Measurements from ENCODE around the gene GEMIN2.

GEMIN2 gene

DNA sequence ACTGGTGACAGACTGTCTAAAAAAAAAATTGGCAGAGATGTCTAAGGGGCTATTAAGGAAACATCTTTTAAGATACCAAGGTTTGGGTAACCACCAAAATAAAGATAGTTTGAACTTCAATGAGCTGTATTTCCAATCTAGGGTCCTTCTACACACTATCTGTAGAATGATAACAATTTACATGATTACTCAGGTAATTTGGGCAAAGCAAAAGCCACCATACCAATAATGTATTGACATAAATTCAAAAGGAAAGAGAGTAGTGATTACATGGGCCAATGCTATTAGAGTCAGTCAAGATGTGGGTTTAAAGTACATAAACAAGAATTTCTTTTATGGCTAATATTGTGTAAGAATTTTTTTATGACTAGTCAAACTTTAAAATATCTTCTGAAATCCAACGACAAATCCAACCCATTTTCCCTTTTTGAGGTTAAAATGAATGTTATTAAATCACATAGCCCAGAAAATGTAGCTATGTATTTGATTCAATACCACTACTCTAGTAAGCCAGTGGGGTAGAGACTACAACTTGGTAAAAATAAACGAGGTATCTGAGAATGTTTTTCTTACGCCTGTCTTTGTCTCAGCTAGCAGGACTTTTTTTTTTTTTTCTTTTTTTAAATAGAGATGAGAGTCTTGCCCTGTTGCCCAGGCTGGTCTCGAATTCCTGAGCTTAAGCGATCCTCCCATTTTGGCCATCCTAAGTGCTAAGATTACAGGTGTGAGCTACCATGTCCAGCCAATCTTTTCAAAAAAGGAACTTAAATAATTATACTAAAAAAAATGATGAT lies 71.3 kb downstream of the GEMIN2 start:
- no peak overlapping the region for H3K27ac ChIP-seq (ENCODE audit: low read length)
- H2AFZ ChIP-seq (ENCODE audit: low read depth, low read length) = no peak overlapping the region
- no peak for TF ChIP-seq EZH2 (IDR thresholded peaks at IDR 0.05; ENCODE audit: borderline replicate concordance, low read depth, low read length, severe bottlenecking)
- TF ChIP-seq CTCF (IDR thresholded peaks at IDR 0.05; ENCODE audit: borderline replicate concordance, extremely low read depth, low read length, poor library complexity, severe bottlenecking) = no peak
- H3K36me3 ChIP-seq (ENCODE audit: insufficient read depth, low read length) = peaks cover 38% of the 10 kb centered on the region
- no peak overlapping the region for H3K4me3 ChIP-seq (ENCODE audit: low read depth in 1 of 2, low read length in 2 of 2)
- H3K79me2 ChIP-seq (ENCODE audit: insufficient read depth, low read length) = peaks cover 9% of the 10 kb centered on the region; the same call in 1 of the 2 replicates
- ATAC-seq (ENCODE audit: insufficient read depth, low read depth) (peak; percentile 4; the same call in 1 of the 3 replicates), DNase-seq (no peak)
- peaks cover 29% of the 10 kb centered on the region; the same call in 1 of the 2 replicates for H4K20me1 ChIP-seq (ENCODE audit: insufficient read depth, low read length)
- no peak overlapping the region for H3K4me2 ChIP-seq (ENCODE audit: insufficient read depth, low read length)
- H3K9me3 ChIP-seq (ENCODE audit: insufficient read depth, low read length, severe bottlenecking) = no peaks in the 10 kb centered on the region
- peaks cover 5% of the 10 kb centered on the region; the same call in 1 of the 2 replicates for H3K4me1 ChIP-seq (ENCODE audit: insufficient read depth, low read length)
- H3K27me3 ChIP-seq (ENCODE audit: insufficient read depth, low read length, poor library complexity) = no peaks in the 10 kb centered on the region
- H3K9ac ChIP-seq (ENCODE audit: low read depth, low read length) = no peak overlapping the region

All from DND-41 (cell line).